NCI-H2107 treated with DMSO at 0.1 percent for 48 hours (cell line): ENCODE results near the gene GCLC.
"Not testable (repeated sequence)": the region's sequence is repeated elsewhere in the genome, so short reads cannot be mapped to it uniquely, and the experiment has no call there.

Source experiments
- DNase-seq: peaks from one replicate; lab custom pipeline; 2025; ENCODE audit not compliant: unreplicated experiment; lab: John Stamatoyannopoulos, UW

The GCLC gene

GRCh38 chr6:53564401-53565065 is 19.6 kb upstream of the GCLC start:
- no peak for DNase-seq

- DNase-seq: no peak
Observed at GRCh38 chr6:53556986-53557715, 12.2 kb upstream of the GCLC start.

GRCh38 chr6:53553600-53553999 is 8.7 kb upstream of the GCLC start:
- DNase-seq: not testable (repeated sequence)

- not testable (repeated sequence) for DNase-seq
Observed at GRCh38 chr6:53551681-53552080, 6.8 kb upstream of the GCLC start.

GRCh38 chr6:53547811-53548496 is 3.1 kb upstream of the GCLC start:
- DNase-seq: peak; percentile 26

GRCh38 chr6:53547166-53547810 is 2.4 kb upstream of the GCLC start:
- DNase-seq: peak; percentile 6

- DNase-seq: no peak
Observed at GRCh38 chr6:53546281-53546680, 1.4 kb upstream of the GCLC start.

GRCh38 chr6:53544217-53544469 is 758 bp downstream of the GCLC start:
- DNase-seq: no peak

GRCh38 chr6:53543359-53544216 is 1.3 kb downstream of the GCLC start:
- no peak for DNase-seq

- DNase-seq: no peak
Observed at GRCh38 chr6:53541900-53542299, 3.0 kb downstream of the GCLC start.

- DNase-seq: no peak
Observed at GRCh38 chr6:53540129-53540692, 4.7 kb downstream of the GCLC start.

GRCh38 chr6:53539561-53539960 is 5.3 kb downstream of the GCLC start:
- DNase-seq: no peak

- DNase-seq: no peak
Observed at GRCh38 chr6:53536561-53536960, 8.3 kb downstream of the GCLC start.

GRCh38 chr6:53532942-53533341 is 12.0 kb downstream of the GCLC start:
- no peak for DNase-seq

GRCh38 chr6:53532061-53532797 is 12.7 kb downstream of the GCLC start:
- no peak for DNase-seq

- no peak for DNase-seq
Observed at GRCh38 chr6:53530780-53531386, 14.0 kb downstream of the GCLC start.

GRCh38 chr6:53530346-53530745 is 14.6 kb downstream of the GCLC start:
- DNase-seq: no peak

GRCh38 chr6:53529324-53530036 is 15.4 kb downstream of the GCLC start:
- DNase-seq: no peak

- DNase-seq: no peak
Observed at GRCh38 chr6:53528107-53528506, 16.8 kb downstream of the GCLC start.
